Thyroid gland (tissue), 4 donors: ENCODE results near the gene SCD5. TPM values are rescaled to one million over a fixed set of nuclear protein-coding genes. Genes with fewer than 3 reads are reported as not detected.

Experiments used
- DNase-seq, 2 donors: peaks; one replicate each; pipeline ENCODE4 v3.0.0-alpha.2; 2019
- H3K27ac ChIP-seq, 3 donors: fragments of 200-600 bp; sonication (generic); 1 replicate in 2 of 3; 2 replicates in 1 of 3; pipeline ENCODE4 v1.5.1; 2016 to 2019; ENCODE audit warnings: mild to moderate bottlenecking in 1 of 3, moderate library complexity in 1 of 3
- H3K27me3 ChIP-seq: fragments of 200-600 bp; sonication (generic); one replicate; pipeline ENCODE4 v1.5.1; 2019
- H3K36me3 ChIP-seq, 2 donors: fragments of 200-600 bp; sonication (generic); one replicate each; pipeline ENCODE4 v1.5.1; 2016 to 2019
- H3K4me1 ChIP-seq, 2 donors: fragments of 200-600 bp; sonication (generic); one replicate each; pipeline ENCODE4 v1.5.1; 2017 to 2019
- H3K4me3 ChIP-seq, 3 donors: fragments of 200-600 bp; sonication (generic); replicated peaks in 1 of 3; 1 replicate in 2 of 3; 2 replicates in 1 of 3; pipeline ENCODE4 v1.5.1; 2016; ENCODE audit warnings: mild to moderate bottlenecking in 1 of 3
- H3K9me3 ChIP-seq: fragments of 200-600 bp; sonication (generic); one replicate; pipeline ENCODE4 v1.5.1; 2017
- CTCF ChIP-seq, 6 experiments: fragments of 200-600 bp in 3 of 6; fragments of 450-650 bp in 3 of 6; sonication (generic) in 3 of 6; IDR thresholded peaks; one replicate each; pipeline ENCODE4 v1.5.1; 2016 to 2019; ENCODE audit warnings: antibody characterized with exemption in 6 of 6, mild to moderate bottlenecking in 2 of 6, inconsistent platforms in 1 of 6, moderate library complexity in 1 of 6
- POLR2A ChIP-seq, 2 donors: fragments of 450-650 bp; IDR thresholded peaks; one replicate each; pipeline ENCODE4 v1.6.1; 2017; ENCODE audit warnings: antibody characterized with exemption in 2 of 2, mild to moderate bottlenecking in 2 of 2, moderate library complexity in 1 of 2
- WGBS, 2 donors: methylation state at CpG; one replicate each; pipeline ENCODE4 v1.1.5; 2017; 5-methylcytosine and 5-hydroxymethylcytosine counted together
- intact Hi-C: fragments of 100-400 bp; cut with DNase I; formaldehyde crosslinking; loops from one replicate; pipeline ENCODE4 v1.15.1; 2023
- total RNA-seq, 4 donors: library from RNA; depleted of rRNA; stranded (reverse); fragments of >200 nt; gene quantifications; one replicate each; pipeline ENCODE4 v1.2.3, GENCODE V29; 2016

Gene SCD5
- total RNA-seq, 4 donors from 2014 or later = 47.0 to 96.4 (median 54.8) TPM

DNA sequence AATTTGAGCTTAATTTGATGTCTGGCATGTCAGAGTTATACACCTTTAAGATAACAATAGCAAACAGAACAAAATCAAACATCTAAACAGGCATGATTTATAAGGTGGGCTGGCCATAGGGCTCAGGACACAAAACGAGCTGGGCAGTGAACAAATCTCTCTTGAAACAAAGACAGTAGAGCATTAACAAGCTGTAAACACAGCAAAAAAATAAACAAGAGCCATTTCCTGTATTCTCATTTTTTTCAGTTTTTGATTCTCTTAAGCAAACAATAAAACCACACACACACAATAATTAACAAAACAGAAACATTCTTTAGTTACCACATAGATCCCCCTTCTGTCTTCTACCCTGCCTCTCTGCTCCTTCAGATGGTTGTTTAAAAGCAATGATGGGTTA, 168.5 kb downstream of the SCD5 start:
- TF ChIP-seq CTCF (IDR thresholded peaks at IDR 0.05) (no peak), POLR2A (IDR thresholded peaks at IDR 0.05) (no peak)
- intact Hi-C loops = no loop called here
- 68 to 83% methylated on average over 1 of the region's 1 CpG for WGBS, 2 donors
- H3K27ac ChIP-seq = no peak overlapping the region
- no peak for DNase-seq
- H3K9me3 ChIP-seq = no peaks in the 10 kb centered on the region
- H3K36me3 ChIP-seq = peaks cover 0 to 5% of the 10 kb centered on the region in 2 donors
- H3K27me3 ChIP-seq = no peaks in the 10 kb centered on the region
- H3K4me3 ChIP-seq = no peak overlapping the region
- no peaks in the 10 kb centered on the region for H3K4me1 ChIP-seq

DNA sequence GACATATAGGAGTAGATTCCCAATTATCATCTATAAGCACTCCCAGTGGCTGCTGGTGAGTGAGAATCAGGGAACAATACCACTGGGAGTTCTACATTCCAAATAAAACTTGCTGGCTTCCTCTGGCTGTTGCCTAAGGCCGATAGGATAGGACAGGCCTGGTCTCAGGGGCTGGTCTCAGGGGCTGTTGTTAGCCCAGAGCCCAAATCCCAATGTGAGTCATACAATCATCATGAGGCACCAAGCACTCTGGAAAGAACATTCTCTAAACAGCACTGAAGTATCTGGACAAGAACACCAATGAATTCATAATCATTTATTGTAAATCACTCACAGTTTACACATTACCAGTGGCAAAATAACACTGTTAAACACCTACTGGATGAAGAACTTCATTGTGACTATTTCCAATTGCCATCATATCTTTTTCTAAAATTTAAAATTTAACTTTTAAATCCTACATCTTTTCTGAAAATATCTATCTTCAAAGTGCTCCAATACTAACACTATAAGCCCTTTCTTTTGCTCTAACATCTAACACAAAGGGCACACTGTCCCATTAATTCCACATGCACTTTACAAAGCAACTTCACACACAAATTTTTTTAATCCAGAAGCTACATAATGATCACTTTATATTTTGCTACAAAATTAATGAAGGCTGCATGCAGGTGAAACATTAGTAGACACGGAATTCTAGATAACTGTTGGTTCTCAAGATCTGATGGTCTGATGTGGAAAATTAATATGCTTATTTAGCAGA, 169.2 kb downstream of the SCD5 start:
- no peak overlapping the region for H3K27ac ChIP-seq

GRCh38 chr4:82626251-82626868, 172.2 kb downstream of the SCD5 start:
- no peaks in the 10 kb centered on the region for H3K9me3 ChIP-seq
- H3K4me1 ChIP-seq = no peaks in the 10 kb centered on the region
- no peaks in the 10 kb centered on the region for H3K27me3 ChIP-seq
- no peaks in the 10 kb centered on the region for H3K36me3 ChIP-seq
- H3K4me3 ChIP-seq = no peak overlapping the region
- DNase-seq = no peak
- WGBS, 2 donors = 69 to 83% methylated on average over 9 of the region's 9 CpGs
- intact Hi-C loops = no loop called here
- no peak overlapping the region for H3K27ac ChIP-seq
- TF ChIP-seq POLR2A (IDR thresholded peaks at IDR 0.05) (no peak), CTCF (IDR thresholded peaks at IDR 0.05) (no peak)

More for the DNA sequence above, 169.2 kb downstream of the SCD5 start:
- DNase-seq = no peak
- Histone ChIP-seq H3K27me3 (no peaks in the 10 kb centered on the region), H3K36me3 (peaks cover 0 to 1% of the 10 kb centered on the region in 2 donors), H3K4me1 (no peaks in the 10 kb centered on the region), H3K9me3 (no peaks in the 10 kb centered on the region), H3K4me3 (no peak overlapping the region)
- TF ChIP-seq CTCF (IDR thresholded peaks at IDR 0.05) (no peak), POLR2A (IDR thresholded peaks at IDR 0.05) (no peak)
- intact Hi-C loops = no loop called here
- WGBS, 2 donors = 77 to 91% methylated on average over 2 of the region's 2 CpGs

DNA sequence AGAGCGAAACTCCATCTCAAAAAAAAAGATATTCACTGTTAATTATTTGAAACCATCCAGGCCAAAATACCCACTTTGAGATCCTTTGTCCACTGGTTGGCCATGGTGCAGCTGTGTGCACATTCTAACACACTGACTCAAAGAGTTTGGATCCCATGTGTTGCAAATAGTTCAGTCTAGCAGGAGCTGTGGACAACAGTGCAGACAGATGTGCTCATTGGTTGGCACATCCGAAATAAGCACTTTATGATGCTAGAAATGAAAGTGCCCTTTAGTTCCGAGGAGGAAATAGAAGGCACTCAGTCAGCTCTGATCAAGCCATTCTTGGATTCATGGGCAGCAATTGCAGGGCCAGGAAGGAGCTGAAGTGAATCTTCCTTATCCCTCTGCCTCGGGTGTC, 173.8 kb downstream of the SCD5 start:
- 76 to 93% methylated on average over 4 of the region's 4 CpGs for WGBS, 2 donors
- Histone ChIP-seq H3K27ac (no peak overlapping the region), H3K36me3 (no peaks in the 10 kb centered on the region), H3K4me3 (no peak overlapping the region), H3K9me3 (no peaks in the 10 kb centered on the region), H3K4me1 (no peaks in the 10 kb centered on the region), H3K27me3 (no peaks in the 10 kb centered on the region)
- intact Hi-C loops = no loop called here
- no peak for TF ChIP-seq CTCF (IDR thresholded peaks at IDR 0.05)
- no peak for TF ChIP-seq POLR2A (IDR thresholded peaks at IDR 0.05)
- no peak for DNase-seq

- intact Hi-C loops = no loop called here
- TF ChIP-seq POLR2A (IDR thresholded peaks at IDR 0.05) = no peak
- TF ChIP-seq CTCF (IDR thresholded peaks at IDR 0.05) = no peak
- H3K4me3 ChIP-seq = no peak overlapping the region
- no peaks in the 10 kb centered on the region for H3K36me3 ChIP-seq
- no peak overlapping the region for H3K27ac ChIP-seq
- H3K4me1 ChIP-seq = no peaks in the 10 kb centered on the region
- 60 to 68% methylated on average over 4 of the region's 4 CpGs for WGBS, 2 donors
- no peaks in the 10 kb centered on the region for H3K27me3 ChIP-seq
- no peaks in the 10 kb centered on the region for H3K9me3 ChIP-seq
- no peak for DNase-seq
These were observed 175.4 kb downstream of the SCD5 start for GRCh38 chr4:82623121-82623683.
